GM12878 (cell line): ENCODE measurements around the gene KLF11. TPM values are rescaled to one million over a fixed set of nuclear protein-coding genes. Genes with fewer than 3 reads are reported as not detected.

Experiments
- ATAC-seq: fragments of 200-7000 bp; cut with Tn5 transposase; 3 replicates; pipeline ENCODE4 v1.9.1; 2020; ENCODE audit warnings: mild to moderate bottlenecking, moderate library complexity
- BruUV-seq: library from RNA; stranded (reverse); fragments of 400-500 nt; replicated peaks from 2 replicates; lab custom pipeline; 2021; lab: Mats Ljungman, UMichigan
- CTCF ChIA-PET: fragments of 300-600 bp; sonication (Branson Sonifier 250); formaldehyde crosslinking; extraction: SDS; loops from one replicate; lab custom pipeline; 2021; ENCODE audit warnings: inconsistent platforms; lab: Yijun Ruan, JAX
- POLR2A ChIA-PET: fragments of 350-600 bp; formaldehyde crosslinking; extraction: SDS; loops from one replicate; lab custom pipeline; 2021; ENCODE audit warnings: inconsistent platforms; lab: Charles Lee
- RAD21 ChIA-PET: fragments of 300-600 bp; sonication (Branson Sonifier 250); formaldehyde crosslinking; loops from one replicate; lab custom pipeline; 2023; ENCODE audit warnings: antibody characterized with exemption; ENCODE audit not compliant: unreplicated experiment; lab: Charles Lee
- SMC1A ChIA-PET: fragments of 300-600 bp; sonication (Branson Sonifier 250); formaldehyde crosslinking; loops from one replicate; lab custom pipeline; 2023; ENCODE audit not compliant: unreplicated experiment, uncharacterized antibody; lab: Charles Lee
- DNase-seq: peaks from one replicate; pipeline ENCODE4 v3.0.0-alpha.2; 2011; ENCODE audit warnings: low read depth, low spot score
- FAIRE-seq: peaks from 3 replicates; lab custom pipeline; 2011; peaks lifted over from hg19 to GRCh38; lab: Jason Lieb, UNC
- H2AFZ ChIP-seq: 2 replicates; pipeline ENCODE4 v1.6.0; 2011; ENCODE audit warnings: low read depth, low read length, control low read depth; ENCODE audit not compliant: control insufficient read depth
- H3K27ac ChIP-seq: 2 replicates; pipeline ENCODE4 v1.5.1; 2011; ENCODE audit warnings: control low read depth; ENCODE audit not compliant: control insufficient read depth, insufficient read depth
- H3K27me3 ChIP-seq, 2 experiments: replicated peaks in 1 of 2; 2 replicates each; pipeline versions ENCODE4 v1.6.0 to v1.6.1; 2011; ENCODE audit warnings: low read length in 1 of 2; ENCODE audit not compliant: control insufficient read depth in 2 of 2, insufficient read depth in 2 of 2
- H3K36me3 ChIP-seq, 2 experiments: 2 replicates each; pipeline ENCODE4 v1.5.1; 2011; ENCODE audit warnings: low read length in 1 of 2; ENCODE audit not compliant: control insufficient read depth in 2 of 2, insufficient read depth in 2 of 2
- H3K4me1 ChIP-seq: 2 replicates; pipeline ENCODE4 v1.6.1; 2011; ENCODE audit warnings: mild to moderate bottlenecking, low read length, moderate library complexity, mixed read lengths; ENCODE audit not compliant: control insufficient read depth, insufficient read depth
- H3K4me2 ChIP-seq: 2 replicates; pipeline ENCODE4 v1.6.0; 2011; ENCODE audit warnings: control low read depth; ENCODE audit not compliant: control insufficient read depth, insufficient read depth
- H3K4me3 ChIP-seq: fragments of 200-600 bp; sonication (generic); 2 replicates; pipeline ENCODE4 v1.5.1; 2016
- H3K79me2 ChIP-seq: 2 replicates; pipeline ENCODE4 v1.6.0; 2011; ENCODE audit warnings: low read length; ENCODE audit not compliant: control insufficient read depth, insufficient read depth
- H3K9ac ChIP-seq: 2 replicates; pipeline ENCODE4 v1.8.0; 2011; ENCODE audit warnings: low read length, control low read depth, mixed read lengths; ENCODE audit not compliant: control insufficient read depth, insufficient read depth
- H3K9me3 ChIP-seq: replicated peaks from 3 replicates; pipeline ENCODE4 v1.5.1; 2011; ENCODE audit warnings: mild to moderate bottlenecking, low read length; ENCODE audit not compliant: control insufficient read depth, insufficient read depth
- H4K20me1 ChIP-seq: 2 replicates; pipeline ENCODE4 v1.6.0; 2011; ENCODE audit not compliant: control insufficient read depth, insufficient read depth
- CBFB ChIP-seq: IDR thresholded peaks from 2 replicates; pipeline ENCODE4 v1.6.1; 2016; ENCODE audit warnings: antibody characterized with exemption, low read depth
- CHD4 ChIP-seq: fragments of 200-600 bp; sonication (generic); IDR thresholded peaks from 2 replicates; pipeline ENCODE4 v1.6.1; 2016; ENCODE audit warnings: mild to moderate bottlenecking
- DPF2 ChIP-seq: fragments of 450-650 bp; IDR thresholded peaks from 2 replicates; pipeline ENCODE4 v1.6.1; 2017; ENCODE audit warnings: mild to moderate bottlenecking
- GATAD2B ChIP-seq: fragments of 450-650 bp; conservative IDR thresholded peaks from 2 replicates; pipeline ENCODE4 v1.6.1; 2017; ENCODE audit warnings: low read depth, mild to moderate bottlenecking, moderate library complexity
- HDAC6 ChIP-seq: fragments of 200-600 bp; sonication (generic); IDR thresholded peaks from one replicate; pipeline ENCODE4 v1.8.0; 2017; ENCODE audit warnings: antibody characterized with exemption; ENCODE audit not compliant: unreplicated experiment
- MTA3 ChIP-seq: IDR thresholded peaks from 2 replicates; pipeline ENCODE4 v1.6.1; 2012; ENCODE audit warnings: low read length, inconsistent platforms, borderline replicate concordance
- MXI1 ChIP-seq: fragments of 150-350 bp; IDR thresholded peaks from 2 replicates; pipeline ENCODE4 v1.6.1; 2011; ENCODE audit warnings: low read depth, mild to moderate bottlenecking, inconsistent platforms, low read length, improper control_type of control experiment
- NR2F1 ChIP-seq: fragments of 450-650 bp; conservative IDR thresholded peaks from 2 replicates; pipeline ENCODE4 v1.6.1; 2017; ENCODE audit warnings: mild to moderate bottlenecking
- POLR2AphosphoS5 ChIP-seq: IDR thresholded peaks from 2 replicates; pipeline ENCODE4 v1.6.1; 2011; ENCODE audit warnings: mild to moderate bottlenecking, low read length, inconsistent platforms
- RAD21 ChIP-seq: IDR thresholded peaks from 2 replicates; pipeline ENCODE4 v1.6.1; 2011; ENCODE audit warnings: mild to moderate bottlenecking, low read depth, low read length, moderate library complexity; ENCODE audit not compliant: insufficient read depth
- SREBF2 ChIP-seq: IDR thresholded peaks from 2 replicates; pipeline ENCODE4 v1.6.1; 2012; ENCODE audit warnings: mild to moderate bottlenecking, low read length
- ZNF24 ChIP-seq: fragments of 450-650 bp; IDR thresholded peaks from 2 replicates; pipeline ENCODE4 v1.6.1; 2017; ENCODE audit warnings: antibody characterized with exemption, mild to moderate bottlenecking
- WGBS: methylation state at CpG from one replicate; pipeline ENCODE4 v1.1.6; 2016; ENCODE audit warnings: low lambda C conversion rate; ENCODE audit not compliant: insufficient replicate concordance, insufficient coverage; ENCODE audit errors: missing lambda C conversion rate; 5-methylcytosine and 5-hydroxymethylcytosine counted together
- in situ Hi-C: fragments of 300-500 bp; cut with MboI; formaldehyde crosslinking; loops from 9 replicates; pipeline ENCODE4 v1.14.3; 2018; ENCODE audit warnings: mixed read lengths
- intact Hi-C: fragments of 100-400 bp; cut with micrococcal nuclease; formaldehyde crosslinking; loops from one replicate; pipeline ENCODE4 v1.14.2; 2022; ENCODE audit not compliant: unreplicated experiment
- polyA plus RNA-seq, 11 experiments: library from polyadenylated mRNA; depleted of rRNA in 4 of 11; unstranded in 6 of 11; stranded (reverse) in 5 of 11; fragments of >200 nt; fragmentation: Nextera tagmentation in 4 of 11; fragmentation: Illumina TruSeq in 1 of 11; extraction: Ambion mirVana in 4 of 11; extraction: Trizol in 1 of 11; gene quantifications; 1 replicate in 1 of 11; 2 replicates in 10 of 11; pipeline versions ENCODE4 v1.2.1 to v1.2.3, GENCODE V29; 2011 to 2016; ENCODE audit warnings: inconsistent platforms in 2 of 11, missing spikeins in 2 of 11, low read depth in 1 of 11
- total RNA-seq, 4 experiments: library from RNA; depleted of rRNA in 3 of 4; stranded (reverse); fragments of >200 nt in 3 of 4; fragmentation: Illumina TruSeq in 1 of 4; extraction: Trizol in 1 of 4; gene quantifications; 2 replicates each; pipeline versions ENCODE4 v1.2.1 to v1.2.3, GENCODE V29; 2013 to 2021
- TF ChIP-seq, protein P1 (sequence below): fragments of 450-650 bp; formaldehyde crosslinking; IDR thresholded peaks from 2 replicates; pipeline ENCODE4 v1.5.0; 2022; ENCODE audit warnings: mild to moderate bottlenecking, missing genetic modification characterization
- TF ChIP-seq, protein P2 (sequence below): IDR thresholded peaks from 2 replicates; pipeline ENCODE4 v1.6.1; 2011; ENCODE audit warnings: borderline replicate concordance, low read depth, mild to moderate bottlenecking, moderate library complexity, low read length; ENCODE audit not compliant: insufficient read depth, poor library complexity, severe bottlenecking
- TF ChIP-seq, protein P3 (sequence below): IDR thresholded peaks from 2 replicates; pipeline ENCODE4 v1.6.1; 2012; ENCODE audit warnings: low read depth, low read length, improper control_type of control experiment
- TF ChIP-seq, protein P4 (sequence below): fragments of 450-650 bp; IDR thresholded peaks from 2 replicates; pipeline ENCODE4 v1.6.1; 2018; ENCODE audit warnings: mild to moderate bottlenecking, low read depth, moderate library complexity; ENCODE audit not compliant: partially characterized antibody

KLF11 gene
- total and polyA plus RNA-seq, 10 of the 15 experiments (the other 5 are each of a cell fraction or from before 2014, with no cell fraction given) = 0.03 to 0.54 (median 0.14) TPM; not detected in 1

DNA sequence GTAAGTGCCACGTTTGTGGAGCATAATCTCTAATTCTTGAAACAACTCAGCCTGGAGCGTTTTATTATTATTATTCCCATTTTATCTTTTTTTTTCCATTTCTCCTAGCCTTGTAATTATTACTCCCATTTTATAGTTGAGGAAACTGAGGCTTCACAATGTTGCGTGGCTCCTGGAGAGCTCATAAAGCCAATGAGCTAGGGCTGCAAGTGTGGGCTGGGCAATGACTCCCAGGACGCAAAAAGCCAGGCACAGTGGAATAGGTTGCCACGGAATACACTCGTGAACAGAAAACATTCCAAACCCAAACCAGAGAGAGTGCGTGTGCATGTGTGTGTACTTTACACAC lies 13.5 kb upstream of the KLF11 start (continued):
- TF ChIP-seq, protein P1, sequence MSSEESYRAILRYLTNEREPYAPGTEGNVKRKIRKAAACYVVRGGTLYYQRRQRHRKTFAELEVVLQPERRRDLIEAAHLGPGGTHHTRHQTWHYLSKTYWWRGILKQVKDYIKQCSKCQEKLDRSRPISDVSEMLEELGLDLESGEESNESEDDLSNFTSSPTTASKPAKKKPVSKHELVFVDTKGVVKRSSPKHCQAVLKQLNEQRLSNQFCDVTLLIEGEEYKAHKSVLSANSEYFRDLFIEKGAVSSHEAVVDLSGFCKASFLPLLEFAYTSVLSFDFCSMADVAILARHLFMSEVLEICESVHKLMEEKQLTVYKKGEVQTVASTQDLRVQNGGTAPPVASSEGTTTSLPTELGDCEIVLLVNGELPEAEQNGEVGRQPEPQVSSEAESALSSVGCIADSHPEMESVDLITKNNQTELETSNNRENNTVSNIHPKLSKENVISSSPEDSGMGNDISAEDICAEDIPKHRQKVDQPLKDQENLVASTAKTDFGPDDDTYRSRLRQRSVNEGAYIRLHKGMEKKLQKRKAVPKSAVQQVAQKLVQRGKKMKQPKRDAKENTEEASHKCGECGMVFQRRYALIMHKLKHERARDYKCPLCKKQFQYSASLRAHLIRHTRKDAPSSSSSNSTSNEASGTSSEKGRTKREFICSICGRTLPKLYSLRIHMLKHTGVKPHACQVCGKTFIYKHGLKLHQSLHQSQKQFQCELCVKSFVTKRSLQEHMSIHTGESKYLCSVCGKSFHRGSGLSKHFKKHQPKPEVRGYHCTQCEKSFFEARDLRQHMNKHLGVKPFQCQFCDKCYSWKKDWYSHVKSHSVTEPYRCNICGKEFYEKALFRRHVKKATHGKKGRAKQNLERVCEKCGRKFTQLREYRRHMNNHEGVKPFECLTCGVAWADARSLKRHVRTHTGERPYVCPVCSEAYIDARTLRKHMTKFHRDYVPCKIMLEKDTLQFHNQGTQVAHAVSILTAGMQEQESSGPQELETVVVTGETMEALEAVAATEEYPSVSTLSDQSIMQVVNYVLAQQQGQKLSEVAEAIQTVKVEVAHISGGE (CRISPR knock-in tag) = no peak
- TF ChIP-seq MXI1 = no peak
- no peak for TF ChIP-seq GATAD2B
- no peak for TF ChIP-seq RAD21
- TF ChIP-seq NR2F1 = no peak
- TF ChIP-seq CBFB = no peak
- TF ChIP-seq, all 136 proteins: peak for 0

DNA sequence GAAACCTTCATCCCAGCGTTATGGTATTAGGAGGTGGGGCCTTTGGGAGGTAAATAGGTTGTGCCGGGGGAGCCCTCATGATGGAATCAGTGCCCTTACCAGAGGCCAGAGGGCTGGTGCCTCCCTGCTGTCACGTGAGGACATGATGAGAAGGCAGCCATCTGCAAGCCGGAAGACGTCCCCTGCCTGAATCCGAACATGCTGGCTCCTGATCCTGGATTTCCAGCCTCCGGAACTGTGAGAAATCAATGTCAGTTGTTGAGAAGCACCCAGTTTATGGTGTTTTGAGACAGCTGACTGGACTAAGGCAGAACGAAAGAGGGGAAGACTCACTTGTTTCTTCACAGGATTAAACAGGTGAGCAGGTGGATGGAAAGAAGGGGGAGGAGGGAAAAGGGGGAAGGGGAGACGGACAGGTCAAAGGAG lies 13.0 kb upstream of the KLF11 start:
- SMC1A ChIA-PET = interaction anchor here (0.9 to 1.3 kb wide), 3 partner anchors 17 to 44 kb away, joined by 3 read pairs; no protein-coding TSS in a partner anchor
- CTCF ChIA-PET = interaction anchor here (0.7 to 6.4 kb wide), 5 partner anchors 17 to 789 kb away, joined by 3 to 33 read pairs (median 4); no protein-coding TSS in a partner anchor
- POLR2A ChIA-PET = no interaction called here
- TF ChIP-seq, protein P2, sequence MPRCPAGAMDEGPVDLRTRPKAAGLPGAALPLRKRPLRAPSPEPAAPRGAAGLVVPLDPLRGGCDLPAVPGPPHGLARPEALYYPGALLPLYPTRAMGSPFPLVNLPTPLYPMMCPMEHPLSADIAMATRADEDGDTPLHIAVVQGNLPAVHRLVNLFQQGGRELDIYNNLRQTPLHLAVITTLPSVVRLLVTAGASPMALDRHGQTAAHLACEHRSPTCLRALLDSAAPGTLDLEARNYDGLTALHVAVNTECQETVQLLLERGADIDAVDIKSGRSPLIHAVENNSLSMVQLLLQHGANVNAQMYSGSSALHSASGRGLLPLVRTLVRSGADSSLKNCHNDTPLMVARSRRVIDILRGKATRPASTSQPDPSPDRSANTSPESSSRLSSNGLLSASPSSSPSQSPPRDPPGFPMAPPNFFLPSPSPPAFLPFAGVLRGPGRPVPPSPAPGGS = no peak
- TF ChIP-seq HDAC6 (no peak), CHD4 (no peak), MTA3 (no peak), SREBF2 (no peak), DPF2 (no peak), POLR2AphosphoS5 (no peak), ZNF24 (no peak)
- TF ChIP-seq, protein P3, sequence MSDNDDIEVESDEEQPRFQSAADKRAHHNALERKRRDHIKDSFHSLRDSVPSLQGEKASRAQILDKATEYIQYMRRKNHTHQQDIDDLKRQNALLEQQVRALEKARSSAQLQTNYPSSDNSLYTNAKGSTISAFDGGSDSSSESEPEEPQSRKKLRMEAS = no peak
- TF ChIP-seq, protein P4, sequence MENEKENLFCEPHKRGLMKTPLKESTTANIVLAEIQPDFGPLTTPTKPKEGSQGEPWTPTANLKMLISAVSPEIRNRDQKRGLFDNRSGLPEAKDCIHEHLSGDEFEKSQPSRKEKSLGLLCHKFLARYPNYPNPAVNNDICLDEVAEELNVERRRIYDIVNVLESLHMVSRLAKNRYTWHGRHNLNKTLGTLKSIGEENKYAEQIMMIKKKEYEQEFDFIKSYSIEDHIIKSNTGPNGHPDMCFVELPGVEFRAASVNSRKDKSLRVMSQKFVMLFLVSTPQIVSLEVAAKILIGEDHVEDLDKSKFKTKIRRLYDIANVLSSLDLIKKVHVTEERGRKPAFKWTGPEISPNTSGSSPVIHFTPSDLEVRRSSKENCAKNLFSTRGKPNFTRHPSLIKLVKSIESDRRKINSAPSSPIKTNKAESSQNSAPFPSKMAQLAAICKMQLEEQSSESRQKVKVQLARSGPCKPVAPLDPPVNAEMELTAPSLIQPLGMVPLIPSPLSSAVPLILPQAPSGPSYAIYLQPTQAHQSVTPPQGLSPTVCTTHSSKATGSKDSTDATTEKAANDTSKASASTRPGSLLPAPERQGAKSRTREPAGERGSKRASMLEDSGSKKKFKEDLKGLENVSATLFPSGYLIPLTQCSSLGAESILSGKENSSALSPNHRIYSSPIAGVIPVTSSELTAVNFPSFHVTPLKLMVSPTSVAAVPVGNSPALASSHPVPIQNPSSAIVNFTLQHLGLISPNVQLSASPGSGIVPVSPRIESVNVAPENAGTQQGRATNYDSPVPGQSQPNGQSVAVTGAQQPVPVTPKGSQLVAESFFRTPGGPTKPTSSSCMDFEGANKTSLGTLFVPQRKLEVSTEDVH = no peak
- FAIRE-seq (no peak), ATAC-seq (no peak), DNase-seq (no peak)
- Histone ChIP-seq H3K4me3 (no peak overlapping the region), H3K4me2 (no peak overlapping the region), H4K20me1 (no peaks in the 10 kb centered on the region), H3K27me3 (peaks cover 0 to 3% of the 10 kb centered on the region in 2 experiments; a peak in 1 of 4 replicates), H3K36me3 (no peaks in the 10 kb centered on the region), H3K27ac (no peak overlapping the region), H2AFZ (no peak overlapping the region), H3K79me2 (no peaks in the 10 kb centered on the region), H3K4me1 (peaks cover 11% of the 10 kb centered on the region), H3K9me3 (no peaks in the 10 kb centered on the region), H3K9ac (no peak overlapping the region)
- in situ Hi-C loops = no loop called here
- intact Hi-C loops = no loop called here
- RAD21 ChIA-PET = interaction anchor here (1.0 to 2.6 kb wide), 3 partner anchors 18 to 231 kb away, joined by 3 to 15 read pairs (median 5); no protein-coding TSS in a partner anchor
- no TSS peak for BruUV-seq
- WGBS = 55% methylated on average over 9 of the region's 9 CpGs
